ENCODE data around the gene PFKP.

GRCh38 chr10:3150366-3150765, 83.0 kb downstream of the PFKP start:
- no peak for TF ChIP-seq CTCF (IDR thresholded peaks at IDR 0.05)
- TF ChIP-seq POLR2A (IDR thresholded peaks at IDR 0.05): no peak
